Omental fat pad (tissue), 4 donors: ENCODE results near the gene HOXD8. TPM values are rescaled to one million over a fixed set of nuclear protein-coding genes. Genes with fewer than 3 reads are reported as not detected.

ENCODE experiments used
- ATAC-seq: fragments of 150-250 bp; one replicate; pipeline ENCODE4 v1.9.1; 2016; ENCODE audit warnings: mild to moderate bottlenecking, moderate library complexity; ENCODE audit not compliant: low FRiP score
- DNase-seq: peaks from one replicate; pipeline ENCODE4 v3.0.0-alpha.2; 2019; ENCODE audit warnings: low spot score
- CTCF ChIP-seq, 3 donors: fragments of 450-650 bp; IDR thresholded peaks; one replicate each; pipeline ENCODE4 v1.5.1; 2016 to 2017; ENCODE audit warnings: antibody characterized with exemption in 3 of 3, mild to moderate bottlenecking in 3 of 3, moderate library complexity in 2 of 3
- total RNA-seq, 4 donors: library from RNA; depleted of rRNA; stranded (reverse); fragments of >200 nt; gene quantifications; one replicate each; pipeline ENCODE4 v1.1.0, GENCODE V29; 2016

HOXD8 gene
- total RNA-seq, 4 donors from 2014 or later: 3.7 to 24.6 (median 7.6) TPM

- no peak for ATAC-seq
- no peak for DNase-seq
- no peak for TF ChIP-seq CTCF (IDR thresholded peaks at IDR 0.05)
Observed at GRCh38 chr2:176138923-176139660, 9.6 kb downstream of the HOXD8 start.

- no peak for TF ChIP-seq CTCF (IDR thresholded peaks at IDR 0.05)
- no peak for ATAC-seq
- DNase-seq: no peak
Observed at GRCh38 chr2:176139661-176140512, 10.4 kb downstream of the HOXD8 start.

GRCh38 chr2:176140513-176141317, 11.2 kb downstream of the HOXD8 start:
- ATAC-seq: peak; percentile 87
- no peak for DNase-seq
- TF ChIP-seq CTCF (IDR thresholded peaks at IDR 0.05): peak in 2 of 3 donors; percentile 73 to 80

GRCh38 chr2:176142281-176142680, 12.8 kb downstream of the HOXD8 start:
- DNase-seq (no peak), ATAC-seq (no peak)
- TF ChIP-seq CTCF (IDR thresholded peaks at IDR 0.05): no peak

- DNase-seq: no peak
- no peak for ATAC-seq
- TF ChIP-seq CTCF (IDR thresholded peaks at IDR 0.05): no peak
Observed at GRCh38 chr2:176145085-176145969, 15.8 kb downstream of the HOXD8 start.

GRCh38 chr2:176146101-176146500, 16.6 kb downstream of the HOXD8 start:
- TF ChIP-seq CTCF (IDR thresholded peaks at IDR 0.05): no peak
- no peak for DNase-seq
- ATAC-seq: no peak
